H1 (cell line): Measurements from ENCODE around the gene PLXNB2. TPM values are rescaled to one million over a fixed set of nuclear protein-coding genes. Genes with fewer than 3 reads are reported as not detected.

Experiments used
- CTCF ChIA-PET: fragments of 300-600 bp; sonication (Branson Sonifier 250); formaldehyde crosslinking; loops from one replicate; lab custom pipeline; 2021; ENCODE audit not compliant: partially characterized antibody; lab: Charles Lee
- POLR2A ChIA-PET: fragments of 300-600 bp; sonication (Branson Sonifier 250); formaldehyde crosslinking; loops from one replicate; lab custom pipeline; 2021; ENCODE audit warnings: inconsistent platforms; ENCODE audit not compliant: partially characterized antibody; lab: Charles Lee
- DNase-seq, 2 experiments: peaks; one replicate each; pipeline versions ENCODE4 v3.0.0 to v3.0.0-alpha.2; 2010 to 2022; ENCODE audit warnings: low spot score in 2 of 2, low read depth in 1 of 2, mixed read lengths in 1 of 2
- FAIRE-seq: peaks from 2 replicates; lab custom pipeline; 2011; peaks lifted over from hg19 to GRCh38; lab: Jason Lieb, UNC
- H2AFZ ChIP-seq: 2 replicates; pipeline ENCODE4 v1.8.1; 2012; ENCODE audit warnings: low read length, inconsistent platforms
- H2AK5ac ChIP-seq: 2 replicates; pipeline ENCODE4 v1.6.1; 2013; ENCODE audit warnings: low read depth, low read length
- H2BK120ac ChIP-seq: replicated peaks from 2 replicates; pipeline ENCODE3; 2013; ENCODE audit warnings: low read depth, low read length, inconsistent platforms
- H2BK12ac ChIP-seq: 2 replicates; pipeline ENCODE4 v1.6.1; 2013; ENCODE audit warnings: low read depth, low read length
- H2BK15ac ChIP-seq: 2 replicates; pipeline ENCODE4 v1.6.1; 2013; ENCODE audit warnings: low read length
- H2BK20ac ChIP-seq: 2 replicates; pipeline ENCODE4 v1.6.1; 2013; ENCODE audit warnings: low read length
- H2BK5ac ChIP-seq: 2 replicates; pipeline ENCODE4 v1.6.1; 2013; ENCODE audit warnings: low read depth, low read length
- H3K14ac ChIP-seq: 2 replicates; pipeline ENCODE4 v1.6.1; 2013; ENCODE audit warnings: inconsistent platforms; ENCODE audit not compliant: insufficient read length
- H3K18ac ChIP-seq: 2 replicates; pipeline ENCODE4 v1.6.1; 2013; ENCODE audit warnings: low read length; ENCODE audit errors: extremely low read depth
- H3K23ac ChIP-seq: 2 replicates; pipeline ENCODE4 v1.6.1; 2013; ENCODE audit warnings: inconsistent platforms; ENCODE audit not compliant: insufficient read length
- H3K23me2 ChIP-seq: 2 replicates; pipeline ENCODE4 v1.6.1; 2013; ENCODE audit warnings: low read depth, low read length
- H3K27ac ChIP-seq: 2 replicates; pipeline ENCODE4 v1.6.1; 2011; ENCODE audit warnings: low read depth, low read length, inconsistent platforms
- H3K27me3 ChIP-seq, 4 experiments: replicated peaks in 1 of 4; 1 replicate in 1 of 4; 2 replicates in 3 of 4; pipeline versions ENCODE4 v1.6.1 to v1.8.1; 2011 to 2013; ENCODE audit warnings: low read length in 3 of 4, mild to moderate bottlenecking in 3 of 4, inconsistent platforms in 2 of 4, mixed read lengths in 2 of 4, moderate library complexity in 1 of 4; ENCODE audit not compliant: control insufficient read depth in 3 of 4, insufficient read depth in 3 of 4; ENCODE audit errors: extremely low read depth in 1 of 4
- H3K36me3 ChIP-seq, 4 experiments: 2 replicates each; pipeline versions ENCODE4 v1.6.1 to v1.8.1; 2011 to 2013; ENCODE audit warnings: mild to moderate bottlenecking in 4 of 4, low read length in 3 of 4, moderate library complexity in 2 of 4, control low read depth in 1 of 4, inconsistent platforms in 1 of 4; ENCODE audit not compliant: insufficient read depth in 4 of 4, control insufficient read depth in 2 of 4
- H3K4ac ChIP-seq: replicated peaks from 2 replicates; pipeline ENCODE3; 2013; ENCODE audit warnings: low read length, low read depth, mixed read lengths, inconsistent platforms; ENCODE audit not compliant: insufficient read length
- H3K4me1 ChIP-seq, 4 experiments: replicated peaks in 1 of 4; 1 replicate in 1 of 4; 2 replicates in 3 of 4; pipeline versions ENCODE4 v1.6.1 to v1.8.1; 2011 to 2013; ENCODE audit warnings: low read length in 3 of 4, inconsistent platforms in 2 of 4, mixed read lengths in 1 of 4; ENCODE audit not compliant: insufficient read depth in 4 of 4, control insufficient read depth in 3 of 4
- H3K4me2 ChIP-seq, 2 experiments: 2 replicates each; pipeline versions ENCODE4 v1.6.1 to v1.8.1; 2011 to 2013; ENCODE audit warnings: low read depth in 2 of 2, low read length in 2 of 2, control low read depth in 1 of 2, inconsistent platforms in 1 of 2, mild to moderate bottlenecking in 1 of 2; ENCODE audit not compliant: insufficient read depth in 1 of 2
- H3K4me3 ChIP-seq, 4 experiments: fragments of 200-600, 300-600 bp in 1 of 4; sonication (generic), shearing (Covaris generic), sonication (Bioruptor Twin) in 1 of 4; 2 replicates each; pipeline versions ENCODE4 v1.5.1 to v1.8.1; 2011 to 2016; ENCODE audit warnings: low read length in 4 of 4, low read depth in 3 of 4, control low read depth in 2 of 4, inconsistent platforms in 2 of 4, mild to moderate bottlenecking in 2 of 4, mixed read lengths in 1 of 4, moderate library complexity in 1 of 4; ENCODE audit not compliant: insufficient read depth in 2 of 4; ENCODE audit errors: extremely low read depth in 1 of 4
- H3K56ac ChIP-seq: replicated peaks from 2 replicates; pipeline ENCODE3; 2013; ENCODE audit warnings: low read depth, mild to moderate bottlenecking, mixed read lengths, low read length, inconsistent platforms; ENCODE audit not compliant: insufficient read length
- H3K79me1 ChIP-seq: 2 replicates; pipeline ENCODE4 v1.6.1; 2013; ENCODE audit warnings: low read depth, low read length, control low read depth
- H3K79me2 ChIP-seq, 2 experiments: 2 replicates each; pipeline versions ENCODE4 v1.6.1 to v1.8.1; 2012 to 2013; ENCODE audit warnings: low read length in 2 of 2, mild to moderate bottlenecking in 2 of 2, inconsistent platforms in 1 of 2; ENCODE audit not compliant: insufficient read depth in 2 of 2, control insufficient read depth in 1 of 2
- H3K9ac ChIP-seq, 4 experiments: replicated peaks in 1 of 4; 1 replicate in 1 of 4; 2 replicates in 3 of 4; pipeline versions ENCODE4 v1.6.1 to v1.8.1; 2011 to 2013; ENCODE audit warnings: low read depth in 3 of 4, low read length in 3 of 4, control low read depth in 2 of 4, mild to moderate bottlenecking in 2 of 4, moderate library complexity in 2 of 4, inconsistent platforms in 1 of 4; ENCODE audit errors: extremely low read depth in 1 of 4
- H3K9me3 ChIP-seq, 2 experiments: 2 replicates each; pipeline versions ENCODE4 v1.6.1 to v1.8.1; 2012 to 2013; ENCODE audit warnings: mild to moderate bottlenecking in 2 of 2, moderate library complexity in 2 of 2, control low read depth in 1 of 2, inconsistent platforms in 1 of 2, low read depth in 1 of 2, low read length in 1 of 2, mixed read lengths in 1 of 2; ENCODE audit not compliant: insufficient read depth in 2 of 2
- H4K20me1 ChIP-seq, 2 experiments: replicated peaks in 1 of 2; 2 replicates each; pipeline versions ENCODE3 to v1.8.1; 2011 to 2013; ENCODE audit warnings: inconsistent platforms in 2 of 2, low read length in 2 of 2, mild to moderate bottlenecking in 1 of 2; ENCODE audit not compliant: insufficient read depth in 2 of 2, control insufficient read depth in 1 of 2
- H4K5ac ChIP-seq: 2 replicates; pipeline ENCODE4 v1.6.1; 2013; ENCODE audit warnings: low read length, low read depth, mixed read lengths, inconsistent platforms; ENCODE audit not compliant: insufficient read length
- H4K8ac ChIP-seq: 2 replicates; pipeline ENCODE4 v1.8.0; 2013; ENCODE audit warnings: mild to moderate bottlenecking, moderate library complexity, low read length, inconsistent platforms; ENCODE audit not compliant: insufficient read depth; ENCODE audit errors: extremely low read depth
- H4K91ac ChIP-seq: replicated peaks from 2 replicates; pipeline ENCODE3; 2013; ENCODE audit warnings: low read length, mixed read lengths, inconsistent platforms; ENCODE audit not compliant: insufficient read length
- BCL11A ChIP-seq, 2 experiments: IDR thresholded peaks; one replicate each; pipeline ENCODE4 v1.6.1; 2011; ENCODE audit warnings: low read depth in 2 of 2, low read length in 2 of 2, mild to moderate bottlenecking in 2 of 2
- JUN ChIP-seq: IDR thresholded peaks from 2 replicates; pipeline ENCODE4 v1.6.1; 2011; ENCODE audit warnings: low read depth, mild to moderate bottlenecking, improper control_type of control experiment, low read length
- WGBS, 2 experiments: shearing (Covaris generic) in 1 of 2; methylation state at CpG; one replicate each; pipeline versions ENCODE4 v1.1.6 to v1.1.7; 2013 to 2015; ENCODE audit warnings: low lambda C conversion rate in 2 of 2, mixed read lengths in 2 of 2, inconsistent platforms in 1 of 2, low coverage in 1 of 2, missing lambda C conversion rate in 1 of 2; ENCODE audit not compliant: insufficient replicate concordance in 2 of 2, insufficient coverage in 1 of 2, insufficient read length in 1 of 2; ENCODE audit errors: extremely low coverage in 1 of 2, missing lambda C conversion rate in 1 of 2; 5-methylcytosine and 5-hydroxymethylcytosine counted together
- polyA plus RNA-seq, 7 experiments: library from polyadenylated mRNA; depleted of rRNA in 3 of 7; stranded (reverse) in 5 of 7; unstranded in 2 of 7; fragments of >200 nt in 5 of 7; fragments of 200-250 nt in 2 of 7; gene quantifications; 1 replicate in 5 of 7; 2 replicates in 1 of 7; 4 replicates in 1 of 7; pipeline versions ENCODE4 v1.2.1 to v1.2.3, GENCODE V29; 2011 to 2013; ENCODE audit warnings: missing spikeins in 2 of 7, mixed read lengths in 2 of 7
- total RNA-seq: library from RNA; stranded (reverse); fragmentation: NEBNext Ultra II Directional; extraction: Animal tissue kit (Norgen Biotek cat#: 25700); gene quantifications from 2 replicates; pipeline ENCODE4 v1.2.1, GENCODE V29; 2021

The PLXNB2 gene
- total and polyA plus RNA-seq, 2 of the 8 experiments (the other 6 are each of a cell fraction or from before 2014, with no cell fraction given), result 58.3 to 92.8 TPM

GRCh38 chr22:50356186-50356585 lies 48.7 kb upstream of the PLXNB2 start:
- Histone ChIP-seq H3K23ac (no peak overlapping the region), H3K14ac (no peak overlapping the region), H3K4me1 (no peaks in the 10 kb centered on the region), H2BK15ac (no peak overlapping the region), H2BK5ac (no peak overlapping the region), H2AFZ (no peak overlapping the region), H3K79me2 (peaks cover 6 to 40% of the 10 kb centered on the region in 2 experiments; a peak in 3 of 4 replicates), H2BK12ac (no peak overlapping the region), H3K9me3 (no peaks in the 10 kb centered on the region), H3K79me1 (peaks cover 10% of the 10 kb centered on the region; the same call in 1 of the 2 replicates), H2BK20ac (no peak overlapping the region), H3K27me3 (no peaks in the 10 kb centered on the region), H3K18ac (no peak overlapping the region), H3K23me2 (no peaks in the 10 kb centered on the region), H3K4ac (no peak overlapping the region), H2BK120ac (no peak overlapping the region), H3K4me2 (no peak overlapping the region), H4K8ac (no peak overlapping the region), H4K5ac (no peak overlapping the region), H4K20me1 (peaks cover 0 to 5% of the 10 kb centered on the region in 2 experiments), H3K27ac (no peak overlapping the region), H2AK5ac (no peak overlapping the region), H3K36me3 (no peaks in the 10 kb centered on the region), H4K91ac (no peak overlapping the region), H3K9ac (no peak overlapping the region), H3K4me3 (no peak overlapping the region), H3K56ac (no peak overlapping the region)
- FAIRE-seq (no peak), DNase-seq (no peak)
- POLR2A ChIA-PET, result no interaction called here
- CTCF ChIA-PET, result interaction anchor here (0.8 kb wide), 1 partner anchor 14 kb away, joined by 3 read pairs; no protein-coding TSS in a partner anchor
- 93% methylated on average over 7 of the region's 8 CpGs; no CpG with 5 or more reads in 1 of the 2 experiments for WGBS, 2 experiments
- TF ChIP-seq JUN (no peak), BCL11A (IDR thresholded peaks at IDR 0.05; ENCODE audit: low read depth in 2 of 2, low read length in 2 of 2) (no peak)
